Left ventricle myocardium inferior (tissue), 1 donor: Measurements from ENCODE around the gene SUGCT. TPM values are rescaled to one million over a fixed set of nuclear protein-coding genes. Genes with fewer than 3 reads are reported as not detected.

Source experiments
- DNase-seq: peaks from one replicate; pipeline ENCODE4 v3.0.0-alpha.2; 2020
- H3K27ac ChIP-seq: fragments of 200-600 bp; replicated peaks from 2 replicates; pipeline ENCODE4 v1.8.0; 2021
- H3K27me3 ChIP-seq: fragments of 200-600 bp; 2 replicates; pipeline ENCODE4 v1.8.0; 2021; ENCODE audit warnings: low read depth
- H3K36me3 ChIP-seq: fragments of 200-600 bp; 2 replicates; pipeline ENCODE4 v1.8.0; 2021
- H3K4me1 ChIP-seq: fragments of 200-600 bp; 2 replicates; pipeline ENCODE4 v1.8.0; 2021
- H3K4me3 ChIP-seq: fragments of 200-600 bp; 2 replicates; pipeline ENCODE4 v1.8.0; 2021; ENCODE audit warnings: mild to moderate bottlenecking, moderate library complexity
- H3K9me3 ChIP-seq: fragments of 200-600 bp; replicated peaks from 2 replicates; pipeline ENCODE4 v1.8.0; 2021
- intact Hi-C: fragments of 100-400 bp; cut with micrococcal nuclease; formaldehyde crosslinking; loops from one replicate; pipeline ENCODE4 v1.11.0; 2022
- total RNA-seq: library from RNA; stranded (reverse); fragmentation: NEBNext Ultra II Directional; extraction: Animal tissue kit (Norgen Biotek cat#: 25700); gene quantifications from one replicate; pipeline ENCODE4 v1.2.1, GENCODE V29; 2021
- TF ChIP-seq, protein P1 (sequence below): fragments of 200-600 bp; IDR thresholded peaks from 2 replicates; pipeline ENCODE4 v1.8.0; 2021; ENCODE audit warnings: antibody characterized with exemption, mild to moderate bottlenecking, borderline replicate concordance
- donor health status: DM: no; HTN: yes; CAD: no; lungs with severe emphysema.

Gene SUGCT
- total RNA-seq, 1 donor from 2014 or later, result 5.0 TPM

DNA sequence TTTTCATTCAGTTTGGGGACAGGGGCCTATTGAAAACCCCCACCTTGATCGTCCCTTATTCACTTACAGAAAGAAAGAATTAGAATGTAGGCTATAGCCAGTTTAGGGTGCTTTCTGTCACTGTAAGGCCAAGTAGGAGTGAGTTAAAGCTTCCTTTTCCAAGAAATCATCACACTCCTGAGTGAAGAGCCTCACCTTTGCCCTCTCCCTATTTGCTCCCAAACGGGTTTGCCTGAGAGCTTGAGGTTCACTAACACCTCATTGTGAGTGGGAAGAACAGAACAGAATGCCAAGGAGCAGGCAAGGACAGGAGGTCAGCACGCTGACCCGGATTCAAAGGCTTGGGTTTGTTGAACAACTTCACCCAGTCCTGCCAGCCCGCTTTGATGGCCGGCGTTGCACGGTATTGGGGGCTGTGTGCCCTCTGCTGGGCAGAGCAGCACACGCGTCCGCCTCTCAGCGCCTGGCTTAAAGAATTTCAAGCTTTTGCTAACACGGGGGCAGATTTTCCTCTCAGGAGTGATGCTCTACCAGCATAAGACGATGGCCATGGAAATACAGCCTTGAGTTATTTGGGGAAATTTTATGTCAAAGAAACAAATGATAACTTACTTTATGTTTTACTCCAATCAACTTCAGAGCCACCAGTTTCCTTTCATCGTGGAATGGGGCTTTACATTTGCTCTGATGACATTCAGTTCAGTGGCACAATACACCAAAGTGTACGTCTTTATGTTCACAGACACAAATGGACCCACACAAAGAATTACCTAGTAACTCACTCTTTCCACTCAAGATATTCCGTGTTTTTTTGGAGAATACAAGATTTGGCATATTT, 470.0 kb downstream of the SUGCT start:
- Histone ChIP-seq H3K36me3 (no peaks in the 10 kb centered on the region), H3K9me3 (peaks cover 7% of the 10 kb centered on the region), H3K4me1 (no peaks in the 10 kb centered on the region), H3K27me3 (no peaks in the 10 kb centered on the region), H3K27ac (no peak overlapping the region), H3K4me3 (no peak overlapping the region)
- intact Hi-C loops, result no loop called here
- peak; percentile 44 for DNase-seq
- TF ChIP-seq, protein P1, sequence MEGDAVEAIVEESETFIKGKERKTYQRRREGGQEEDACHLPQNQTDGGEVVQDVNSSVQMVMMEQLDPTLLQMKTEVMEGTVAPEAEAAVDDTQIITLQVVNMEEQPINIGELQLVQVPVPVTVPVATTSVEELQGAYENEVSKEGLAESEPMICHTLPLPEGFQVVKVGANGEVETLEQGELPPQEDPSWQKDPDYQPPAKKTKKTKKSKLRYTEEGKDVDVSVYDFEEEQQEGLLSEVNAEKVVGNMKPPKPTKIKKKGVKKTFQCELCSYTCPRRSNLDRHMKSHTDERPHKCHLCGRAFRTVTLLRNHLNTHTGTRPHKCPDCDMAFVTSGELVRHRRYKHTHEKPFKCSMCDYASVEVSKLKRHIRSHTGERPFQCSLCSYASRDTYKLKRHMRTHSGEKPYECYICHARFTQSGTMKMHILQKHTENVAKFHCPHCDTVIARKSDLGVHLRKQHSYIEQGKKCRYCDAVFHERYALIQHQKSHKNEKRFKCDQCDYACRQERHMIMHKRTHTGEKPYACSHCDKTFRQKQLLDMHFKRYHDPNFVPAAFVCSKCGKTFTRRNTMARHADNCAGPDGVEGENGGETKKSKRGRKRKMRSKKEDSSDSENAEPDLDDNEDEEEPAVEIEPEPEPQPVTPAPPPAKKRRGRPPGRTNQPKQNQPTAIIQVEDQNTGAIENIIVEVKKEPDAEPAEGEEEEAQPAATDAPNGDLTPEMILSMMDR, result peak; percentile 73

DNA sequence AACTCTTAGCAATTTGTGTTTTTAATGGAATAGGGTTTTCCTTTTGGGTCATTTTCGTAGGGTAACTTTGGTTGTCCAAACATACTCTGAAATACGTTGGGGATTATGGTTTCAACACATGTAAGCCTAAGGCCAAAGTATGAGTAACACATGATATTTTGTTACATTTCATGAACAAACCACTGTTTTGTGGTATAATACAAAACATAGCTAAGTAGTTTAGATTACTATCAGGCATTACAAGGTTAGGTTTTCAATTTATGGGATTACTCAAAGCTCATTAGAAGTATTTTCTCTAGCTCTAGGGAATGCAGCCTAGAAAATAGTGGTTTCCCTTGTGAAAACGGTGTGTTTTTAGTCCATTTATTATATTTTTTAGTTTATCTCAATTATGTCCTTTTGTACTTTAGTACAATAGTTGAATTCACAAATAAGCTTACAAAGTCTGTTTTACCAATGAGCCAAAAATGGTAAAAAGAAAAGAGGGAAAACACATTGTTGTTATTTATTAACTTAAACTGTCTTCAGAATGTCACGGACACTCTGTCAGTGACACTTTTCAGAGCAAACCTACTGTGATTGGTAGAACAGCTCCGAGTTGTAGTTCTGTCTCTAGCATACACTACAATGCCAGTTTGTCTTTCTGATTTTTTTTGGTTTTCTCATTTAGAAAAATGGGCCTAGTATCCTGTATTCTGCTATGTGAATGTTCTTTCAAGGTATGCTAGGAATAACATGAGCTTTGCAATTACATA, 473.7 kb downstream of the SUGCT start:
- H3K36me3 ChIP-seq, result no peaks in the 10 kb centered on the region
- intact Hi-C loops, result no loop called here
- H3K4me3 ChIP-seq, result no peak overlapping the region
- DNase-seq, result no peak
- peaks cover 14% of the 10 kb centered on the region for H3K9me3 ChIP-seq
- TF ChIP-seq, protein P1, result no peak
- no peaks in the 10 kb centered on the region for H3K4me1 ChIP-seq
- H3K27ac ChIP-seq, result no peak overlapping the region
- no peaks in the 10 kb centered on the region for H3K27me3 ChIP-seq

DNA sequence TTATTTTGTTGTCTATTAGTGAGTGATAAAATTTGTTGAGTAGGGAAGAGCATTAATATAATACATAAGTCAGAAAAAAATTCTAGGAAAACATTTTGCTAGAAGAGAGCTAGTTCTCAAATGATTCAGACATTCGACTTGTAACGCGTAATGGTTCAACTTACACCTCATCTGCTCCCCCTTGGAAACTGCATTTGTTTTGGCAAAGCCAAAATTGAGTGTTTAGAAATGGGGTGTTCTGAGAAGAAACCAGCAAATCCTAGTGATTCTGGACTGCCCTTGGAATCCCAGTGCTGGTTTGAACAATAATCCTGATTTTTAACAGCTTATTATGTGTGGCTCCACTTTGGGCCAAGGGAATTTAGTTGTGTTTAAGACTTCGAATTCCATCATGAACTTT, 475.7 kb downstream of the SUGCT start:
- no peak overlapping the region for H3K27ac ChIP-seq
- H3K27me3 ChIP-seq, result no peaks in the 10 kb centered on the region
- H3K4me1 ChIP-seq, result no peaks in the 10 kb centered on the region
- H3K36me3 ChIP-seq, result no peaks in the 10 kb centered on the region
- TF ChIP-seq, protein P1, result no peak
- H3K9me3 ChIP-seq, result peaks cover 14% of the 10 kb centered on the region
- H3K4me3 ChIP-seq, result no peak overlapping the region
- DNase-seq, result no peak
- intact Hi-C loops, result no loop called here

DNA sequence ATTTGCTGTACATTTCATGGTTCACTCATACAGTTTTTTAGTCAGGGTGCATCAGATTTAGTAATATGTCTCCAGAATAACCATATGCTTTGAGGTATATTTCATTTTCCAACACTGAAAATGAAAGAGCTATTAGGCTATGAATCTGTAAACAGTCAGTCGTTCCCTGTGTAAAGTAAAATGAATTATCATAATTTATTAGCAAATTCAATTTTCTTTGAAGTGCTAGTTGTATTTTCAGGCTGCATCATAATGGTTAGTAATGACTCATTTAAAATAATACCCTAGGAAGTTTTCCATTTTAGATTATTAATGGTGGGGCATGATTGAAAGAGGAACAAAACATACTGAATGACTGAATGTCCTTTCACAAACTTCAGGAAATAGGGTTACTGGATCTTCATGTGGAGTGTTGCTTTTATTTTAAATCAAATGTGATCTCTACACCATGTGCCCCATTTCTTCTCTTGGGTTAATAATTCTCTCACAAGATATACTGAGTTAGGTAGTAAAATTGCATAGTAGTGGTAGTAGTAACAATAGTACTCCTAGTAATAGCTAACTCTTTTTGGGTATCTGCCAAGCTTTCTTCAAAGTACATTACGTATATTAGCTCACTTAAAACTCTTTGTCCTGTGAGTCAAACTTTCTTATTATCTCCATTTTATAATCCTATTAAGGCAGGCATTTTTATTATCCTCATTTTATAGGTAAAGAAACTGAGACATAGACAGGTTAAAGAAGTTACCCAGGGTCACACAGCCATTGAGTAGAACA, 476.5 kb downstream of the SUGCT start:
- peaks cover 14% of the 10 kb centered on the region for H3K9me3 ChIP-seq
- no peak overlapping the region for H3K27ac ChIP-seq
- no peak for DNase-seq
- TF ChIP-seq, protein P1, result no peak
- H3K36me3 ChIP-seq, result no peaks in the 10 kb centered on the region
- intact Hi-C loops, result no loop called here
- no peaks in the 10 kb centered on the region for H3K4me1 ChIP-seq
- H3K27me3 ChIP-seq, result no peaks in the 10 kb centered on the region
- H3K4me3 ChIP-seq, result no peak overlapping the region

DNA sequence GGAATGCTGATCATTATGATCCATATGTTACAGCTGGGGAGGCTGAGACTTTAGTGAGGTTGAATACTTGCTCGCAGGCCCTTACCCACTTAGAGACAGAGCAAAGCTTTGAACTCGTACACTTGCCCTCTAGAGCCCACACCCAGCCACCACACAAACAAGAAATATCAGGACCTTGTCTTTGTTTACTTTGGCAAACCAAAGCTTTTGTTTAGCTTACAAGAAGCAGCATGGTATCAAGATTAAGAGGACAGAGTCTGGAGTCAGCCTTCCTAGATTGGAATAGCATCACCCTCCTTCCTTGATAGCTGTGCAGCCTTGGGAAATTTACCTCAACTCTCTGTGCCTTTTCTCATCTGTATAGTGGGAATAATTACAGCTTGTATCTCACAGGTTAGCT, 477.5 kb downstream of the SUGCT start:
- no peak for DNase-seq
- Histone ChIP-seq H3K4me3 (no peak overlapping the region), H3K27me3 (no peaks in the 10 kb centered on the region), H3K36me3 (no peaks in the 10 kb centered on the region), H3K9me3 (peaks cover 14% of the 10 kb centered on the region), H3K27ac (no peak overlapping the region), H3K4me1 (no peaks in the 10 kb centered on the region)
- intact Hi-C loops, result no loop called here
- TF ChIP-seq, protein P1, result no peak
